Measurements from ENCODE around the gene ARSK. TPM values are rescaled to one million over a fixed set of nuclear protein-coding genes. Genes with fewer than 3 reads are reported as not detected.

Gene ARSK
- total RNA-seq, 4 donors from 2014 or later: 2.0 to 4.9 (median 3.6) TPM

GRCh38 chr5:95555553-95555952 is 652 bp downstream of the ARSK start:
- H3K9me3 ChIP-seq: no peaks in the 10 kb centered on the region
- intact Hi-C loops (cut with DNase I): no loop called here
- WGBS, 2 donors: 0% methylated on average over 9 of the region's 9 CpGs
- peaks cover 8 to 45% (median 12%) of the 10 kb centered on the region in 3 donors for H3K4me1 ChIP-seq
- no peak for TF ChIP-seq CTCF (IDR thresholded peaks at IDR 0.05)
- no peak for TF ChIP-seq POLR2A (IDR thresholded peaks at IDR 0.05)
- peaks cover 0 to 12% (median 0%) of the 10 kb centered on the region in 3 donors for H3K36me3 ChIP-seq
- H3K4me3 ChIP-seq: peak overlapping the region; percentile 63 to 94 (median 77)
- H3K27ac ChIP-seq: peak overlapping the region; percentile 84 to 95 (median 92)
- no peak for DNase-seq
- no peaks in the 10 kb centered on the region for H3K27me3 ChIP-seq

GRCh38 chr5:95557841-95558240 is 2.9 kb downstream of the ARSK start:
- H3K27me3 ChIP-seq: no peaks in the 10 kb centered on the region
- H3K36me3 ChIP-seq: peaks cover 0 to 3% (median 0%) of the 10 kb centered on the region in 3 donors
- no peak for DNase-seq
- intact Hi-C loops (cut with DNase I): no loop called here
- H3K4me1 ChIP-seq: peaks cover 8 to 28% (median 12%) of the 10 kb centered on the region in 3 donors
- no peak overlapping the region for H3K27ac ChIP-seq
- TF ChIP-seq CTCF (IDR thresholded peaks at IDR 0.05) (no peak), POLR2A (IDR thresholded peaks at IDR 0.05) (no peak)
- no peak overlapping the region for H3K4me3 ChIP-seq
- WGBS, 2 donors: 87 to 90% methylated on average over 2 of the region's 2 CpGs
- no peaks in the 10 kb centered on the region for H3K9me3 ChIP-seq

GRCh38 chr5:95562282-95562681 is 7.4 kb downstream of the ARSK start:
- TF ChIP-seq POLR2A (IDR thresholded peaks at IDR 0.05) (no peak), CTCF (IDR thresholded peaks at IDR 0.05) (no peak)
- 82 to 93% methylated on average over 1 of the region's 1 CpG for WGBS, 2 donors

GRCh38 chr5:95563367-95563766 is 8.5 kb downstream of the ARSK start:
- no peak overlapping the region for H3K4me3 ChIP-seq
- H3K9me3 ChIP-seq: no peaks in the 10 kb centered on the region
- H3K36me3 ChIP-seq: peaks cover 0 to 21% (median 0%) of the 10 kb centered on the region in 3 donors
- no peak for TF ChIP-seq POLR2A (IDR thresholded peaks at IDR 0.05)
- WGBS, 2 donors: 91 to 92% methylated on average over 5 of the region's 5 CpGs
- H3K27ac ChIP-seq: no peak overlapping the region
- intact Hi-C loops (cut with DNase I): no loop called here
- no peak for DNase-seq
- no peaks in the 10 kb centered on the region for H3K4me1 ChIP-seq
- no peaks in the 10 kb centered on the region for H3K27me3 ChIP-seq

More at GRCh38 chr5:95562282-95562681, 7.4 kb downstream of the ARSK start:
- Histone ChIP-seq H3K4me3 (no peak overlapping the region), H3K27ac (no peak overlapping the region), H3K36me3 (peaks cover 0 to 11% (median 0%) of the 10 kb centered on the region in 3 donors), H3K4me1 (no peaks in the 10 kb centered on the region), H3K9me3 (no peaks in the 10 kb centered on the region), H3K27me3 (no peaks in the 10 kb centered on the region)
- intact Hi-C loops (cut with DNase I): no loop called here
- no peak for DNase-seq

- WGBS, 2 donors: 76 to 78% methylated on average over 4 of the region's 4 CpGs
- H3K4me1 ChIP-seq: no peaks in the 10 kb centered on the region
- no peak for DNase-seq
- TF ChIP-seq POLR2A (IDR thresholded peaks at IDR 0.05) (no peak), CTCF (IDR thresholded peaks at IDR 0.05) (no peak)
- H3K4me3 ChIP-seq: no peak overlapping the region
- H3K27me3 ChIP-seq: no peaks in the 10 kb centered on the region
- no peak overlapping the region for H3K27ac ChIP-seq
- peaks cover 0 to 31% (median 0%) of the 10 kb centered on the region in 3 donors for H3K36me3 ChIP-seq
- no peaks in the 10 kb centered on the region for H3K9me3 ChIP-seq
- intact Hi-C loops (cut with DNase I): no loop called here
These were observed 9.5 kb downstream of the ARSK start for GRCh38 chr5:95564450-95564849.
